Measurements from ENCODE around the gene P4HA2. TPM values are rescaled to one million over a fixed set of nuclear protein-coding genes. Genes with fewer than 3 reads are reported as not detected.

P4HA2 gene
- total and polyA plus RNA-seq, 2 of the 8 experiments (the other 6 are each of a cell fraction or from before 2014, with no cell fraction given): 7.4 to 9.3 TPM

- TF ChIP-seq CHD7 (IDR thresholded peaks at IDR 0.05; ENCODE audit: insufficient replicate concordance, low read length): no peak
- TF ChIP-seq RAD21 (IDR thresholded peaks at IDR 0.05 in 1 of 2, conservative IDR thresholded peaks at IDR 0.05 in 1 of 2; ENCODE audit: low read depth in 2 of 2, low read length in 2 of 2): no peak
- no peak for TF ChIP-seq SP1 (IDR thresholded peaks at IDR 0.05; ENCODE audit: low read depth, low read length)
- TF ChIP-seq ATF3 (IDR thresholded peaks at IDR 0.05; ENCODE audit: insufficient read depth, low read depth, low read length): no peak
- TF ChIP-seq CHD2 (IDR thresholded peaks at IDR 0.05; ENCODE audit: low read length): no peak
- TF ChIP-seq NRF1 (IDR thresholded peaks at IDR 0.05; ENCODE audit: low read depth, low read length): no peak
- no peak for TF ChIP-seq USF2 (IDR thresholded peaks at IDR 0.05; ENCODE audit: low read length)
- no peak for TF ChIP-seq POLR2AphosphoS5 (IDR thresholded peaks at IDR 0.05; ENCODE audit: low read depth, low read length)
These were observed 18.5 kb downstream of the P4HA2 start (continued) for GRCh38 chr5:132209131-132209530.

All from H1 (cell line).